ENCODE measurements around the gene SLIT2. TPM values are rescaled to one million over a fixed set of nuclear protein-coding genes. Genes with fewer than 3 reads are reported as not detected.

SLIT2 gene
- total RNA-seq, 2 experiments from 2014 or later = not detected

GRCh38 chr4:20264688-20265087, 13.0 kb downstream of the SLIT2 start:
- CTCF ChIA-PET = no interaction called here
- POLR2A ChIA-PET = no interaction called here

- POLR2A ChIA-PET = no interaction called here
- CTCF ChIA-PET = no interaction called here
Measured at GRCh38 chr4:20265726-20266125, 14.0 kb downstream of the SLIT2 start.

GRCh38 chr4:20266215-20267082, 14.7 kb downstream of the SLIT2 start:
- POLR2A ChIA-PET = no interaction called here
- CTCF ChIA-PET = no interaction called here

- ChIA-PET CTCF (no interaction called here), POLR2A (no interaction called here)
Measured at GRCh38 chr4:20268028-20268427, 16.3 kb downstream of the SLIT2 start.

- CTCF ChIA-PET = no interaction called here
Measured at GRCh38 chr4:20269320-20269719, 17.6 kb downstream of the SLIT2 start.

GRCh38 chr4:20271950-20272349, 20.2 kb downstream of the SLIT2 start:
- ChIA-PET POLR2A (no interaction called here), CTCF (no interaction called here)

More at GRCh38 chr4:20269320-20269719, 17.6 kb downstream of the SLIT2 start:
- POLR2A ChIA-PET = no interaction called here

GRCh38 chr4:20272411-20272872, 20.7 kb downstream of the SLIT2 start:
- ChIA-PET CTCF (no interaction called here), POLR2A (no interaction called here)

GRCh38 chr4:20273793-20274192, 22.1 kb downstream of the SLIT2 start:
- CTCF ChIA-PET = no interaction called here
- POLR2A ChIA-PET = no interaction called here

GRCh38 chr4:20276848-20277247, 25.1 kb downstream of the SLIT2 start:
- POLR2A ChIA-PET = no interaction called here
- CTCF ChIA-PET = no interaction called here

GRCh38 chr4:20278195-20278594, 26.5 kb downstream of the SLIT2 start:
- ChIA-PET POLR2A (no interaction called here), CTCF (no interaction called here)

- POLR2A ChIA-PET = no interaction called here
- CTCF ChIA-PET = no interaction called here
Measured at GRCh38 chr4:20279381-20279780, 27.7 kb downstream of the SLIT2 start.

- ChIA-PET CTCF (no interaction called here), POLR2A (no interaction called here)
Measured at GRCh38 chr4:20281453-20281852, 29.7 kb downstream of the SLIT2 start.

- ChIA-PET POLR2A (no interaction called here), CTCF (no interaction called here)
Measured at GRCh38 chr4:20283039-20283438, 31.3 kb downstream of the SLIT2 start.

- POLR2A ChIA-PET = no interaction called here
- CTCF ChIA-PET = no interaction called here
Measured at GRCh38 chr4:20284990-20285389, 33.3 kb downstream of the SLIT2 start.

GRCh38 chr4:20287246-20287645, 35.5 kb downstream of the SLIT2 start:
- POLR2A ChIA-PET = no interaction called here
- CTCF ChIA-PET = no interaction called here

- CTCF ChIA-PET = no interaction called here
Measured at GRCh38 chr4:20288047-20288650, 36.4 kb downstream of the SLIT2 start.

GRCh38 chr4:20288846-20289512, 37.3 kb downstream of the SLIT2 start:
- ChIA-PET CTCF (no interaction called here), POLR2A (no interaction called here)

More at GRCh38 chr4:20288047-20288650, 36.4 kb downstream of the SLIT2 start:
- POLR2A ChIA-PET = no interaction called here

- CTCF ChIA-PET = no interaction called here
- POLR2A ChIA-PET = no interaction called here
Measured at GRCh38 chr4:20289782-20290181, 38.1 kb downstream of the SLIT2 start.

GRCh38 chr4:20292739-20293138, 41.0 kb downstream of the SLIT2 start:
- POLR2A ChIA-PET = no interaction called here
- CTCF ChIA-PET = no interaction called here

- ChIA-PET POLR2A (no interaction called here), CTCF (no interaction called here)
Measured at GRCh38 chr4:20297261-20297660, 45.6 kb downstream of the SLIT2 start.

GRCh38 chr4:20297783-20298182, 46.1 kb downstream of the SLIT2 start:
- POLR2A ChIA-PET = no interaction called here

More at GRCh38 chr4:20297783-20298182, 46.1 kb downstream of the SLIT2 start:
- CTCF ChIA-PET = no interaction called here
